ENCODE measurements around the gene LRRC75A. TPM values are rescaled to one million over a fixed set of nuclear protein-coding genes. Genes with fewer than 3 reads are reported as not detected.

The LRRC75A gene
- total and polyA plus RNA-seq, 2 of the 13 experiments (the other 11 are each of a cell fraction or from before 2014, with no cell fraction given) = 0.03 TPM; not detected in 1

DNA sequence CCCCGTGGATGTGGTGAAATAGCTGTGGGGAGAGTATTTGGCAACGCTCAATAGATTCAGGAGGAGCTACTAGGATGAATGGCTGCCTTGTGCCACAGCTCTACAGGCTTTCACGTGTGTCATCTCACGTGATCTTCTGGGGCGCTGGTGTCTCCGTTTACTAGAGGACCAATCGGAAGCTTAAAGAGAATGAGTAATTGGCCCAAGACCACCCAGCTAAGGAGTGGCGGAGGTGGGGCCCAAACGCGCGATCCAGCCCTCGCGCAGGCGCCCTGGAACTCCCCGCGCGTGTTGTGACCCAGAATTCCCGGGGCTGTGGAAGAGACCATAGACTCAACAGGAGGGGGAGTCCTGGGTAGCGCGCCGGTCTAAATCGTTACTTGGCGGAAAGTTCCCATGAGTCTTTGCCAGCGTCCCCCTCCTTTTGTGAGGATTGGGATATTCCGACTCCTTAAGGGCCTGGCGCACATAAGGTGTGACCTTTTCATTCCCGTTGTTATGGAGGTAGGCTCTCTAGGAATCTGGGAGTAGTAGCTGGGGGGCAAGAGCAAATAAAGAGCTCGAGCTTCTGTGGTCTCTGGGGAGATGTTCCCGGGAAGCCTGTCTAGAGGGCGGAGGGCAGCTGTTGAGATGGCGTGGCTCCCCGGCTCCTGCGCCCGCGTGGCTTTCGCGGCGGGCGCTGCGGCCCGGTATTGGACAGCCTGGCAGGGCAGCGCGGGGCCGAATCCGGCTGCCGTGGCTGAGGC lies 53.3 kb downstream of the LRRC75A start (continued):
- TF ChIP-seq, protein P1, sequence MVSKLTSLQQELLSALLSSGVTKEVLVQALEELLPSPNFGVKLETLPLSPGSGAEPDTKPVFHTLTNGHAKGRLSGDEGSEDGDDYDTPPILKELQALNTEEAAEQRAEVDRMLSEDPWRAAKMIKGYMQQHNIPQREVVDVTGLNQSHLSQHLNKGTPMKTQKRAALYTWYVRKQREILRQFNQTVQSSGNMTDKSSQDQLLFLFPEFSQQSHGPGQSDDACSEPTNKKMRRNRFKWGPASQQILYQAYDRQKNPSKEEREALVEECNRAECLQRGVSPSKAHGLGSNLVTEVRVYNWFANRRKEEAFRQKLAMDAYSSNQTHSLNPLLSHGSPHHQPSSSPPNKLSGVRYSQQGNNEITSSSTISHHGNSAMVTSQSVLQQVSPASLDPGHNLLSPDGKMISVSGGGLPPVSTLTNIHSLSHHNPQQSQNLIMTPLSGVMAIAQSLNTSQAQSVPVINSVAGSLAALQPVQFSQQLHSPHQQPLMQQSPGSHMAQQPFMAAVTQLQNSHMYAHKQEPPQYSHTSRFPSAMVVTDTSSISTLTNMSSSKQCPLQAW (CRISPR knock-in tag; IDR thresholded peaks at IDR 0.05) = 0 out of 2 replicates have a peak, but pooled peaks have one; percentile 34
- TF ChIP-seq NR2F6 (IDR thresholded peaks at IDR 0.05) (peak; percentile 85), NR2F6 (CRISPR knock-in tag; IDR thresholded peaks at IDR 0.05) (peak; percentile 77), SPEN (CRISPR knock-in tag; IDR thresholded peaks at IDR 0.05; ENCODE audit: low read depth) (peak; percentile 84), TOPORS (CRISPR knock-in tag; IDR thresholded peaks at IDR 0.05) (no peak), ZNF589 (CRISPR knock-in tag; conservative IDR thresholded peaks at IDR 0.05) (peak; percentile 54; the same call in 1 of the 2 replicates), ARID2 (CRISPR knock-in tag; IDR thresholded peaks at IDR 0.05; ENCODE audit: borderline replicate concordance) (no peak), ZNF44 (CRISPR knock-in tag; IDR thresholded peaks at IDR 0.05) (no peak), SUZ12 (IDR thresholded peaks at IDR 0.05; ENCODE audit: low read depth, low read length) (peak; percentile 38; the same call in 1 of the 2 replicates), ZNF607 (CRISPR knock-in tag; IDR thresholded peaks at IDR 0.05; ENCODE audit: borderline replicate concordance) (no peak), BRCA1 (CRISPR knock-in tag; IDR thresholded peaks at IDR 0.05) (0 out of 2 replicates have a peak, but pooled peaks have one; percentile 34), ZNF563 (CRISPR knock-in tag; IDR thresholded peaks at IDR 0.05) (peak; percentile 40; the same call in 1 of the 2 replicates), ZNF547 (CRISPR knock-in tag; IDR thresholded peaks at IDR 0.05) (no peak; the same call in 1 of the 2 replicates), ELF4 (CRISPR knock-in tag; IDR thresholded peaks at IDR 0.05; ENCODE audit: borderline replicate concordance) (no peak), RFX5 (IDR thresholded peaks at IDR 0.05; ENCODE audit: low read depth, low read length) (0 out of 2 replicates have a peak, but pooled peaks have one; percentile 49), ZNF652 (CRISPR knock-in tag; IDR thresholded peaks at IDR 0.05; ENCODE audit: borderline replicate concordance, low read depth) (peak; percentile 40; the same call in 1 of the 2 replicates), YEATS2 (CRISPR knock-in tag; IDR thresholded peaks at IDR 0.05; ENCODE audit: borderline replicate concordance) (peak; percentile 98), ARHGAP35 (CRISPR knock-in tag; IDR thresholded peaks at IDR 0.05; ENCODE audit: borderline replicate concordance) (no peak; the same call in 1 of the 2 replicates), ZNF335 (CRISPR knock-in tag; IDR thresholded peaks at IDR 0.05) (peak; percentile 68; the same call in 1 of the 2 replicates), ZFP90 (CRISPR knock-in tag; IDR thresholded peaks at IDR 0.05; ENCODE audit: borderline replicate concordance) (peak; percentile 71), ZNF556 (CRISPR knock-in tag; IDR thresholded peaks at IDR 0.05; ENCODE audit: borderline replicate concordance) (peak; percentile 64; the same call in 1 of the 2 replicates), ZNF121 (CRISPR knock-in tag; IDR thresholded peaks at IDR 0.05) (no peak)
- TF ChIP-seq, protein P2, sequence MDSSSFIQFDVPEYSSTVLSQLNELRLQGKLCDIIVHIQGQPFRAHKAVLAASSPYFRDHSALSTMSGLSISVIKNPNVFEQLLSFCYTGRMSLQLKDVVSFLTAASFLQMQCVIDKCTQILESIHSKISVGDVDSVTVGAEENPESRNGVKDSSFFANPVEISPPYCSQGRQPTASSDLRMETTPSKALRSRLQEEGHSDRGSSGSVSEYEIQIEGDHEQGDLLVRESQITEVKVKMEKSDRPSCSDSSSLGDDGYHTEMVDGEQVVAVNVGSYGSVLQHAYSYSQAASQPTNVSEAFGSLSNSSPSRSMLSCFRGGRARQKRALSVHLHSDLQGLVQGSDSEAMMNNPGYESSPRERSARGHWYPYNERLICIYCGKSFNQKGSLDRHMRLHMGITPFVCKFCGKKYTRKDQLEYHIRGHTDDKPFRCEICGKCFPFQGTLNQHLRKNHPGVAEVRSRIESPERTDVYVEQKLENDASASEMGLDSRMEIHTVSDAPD (CRISPR knock-in tag; IDR thresholded peaks at IDR 0.05) = no peak
- TF ChIP-seq, protein P3, sequence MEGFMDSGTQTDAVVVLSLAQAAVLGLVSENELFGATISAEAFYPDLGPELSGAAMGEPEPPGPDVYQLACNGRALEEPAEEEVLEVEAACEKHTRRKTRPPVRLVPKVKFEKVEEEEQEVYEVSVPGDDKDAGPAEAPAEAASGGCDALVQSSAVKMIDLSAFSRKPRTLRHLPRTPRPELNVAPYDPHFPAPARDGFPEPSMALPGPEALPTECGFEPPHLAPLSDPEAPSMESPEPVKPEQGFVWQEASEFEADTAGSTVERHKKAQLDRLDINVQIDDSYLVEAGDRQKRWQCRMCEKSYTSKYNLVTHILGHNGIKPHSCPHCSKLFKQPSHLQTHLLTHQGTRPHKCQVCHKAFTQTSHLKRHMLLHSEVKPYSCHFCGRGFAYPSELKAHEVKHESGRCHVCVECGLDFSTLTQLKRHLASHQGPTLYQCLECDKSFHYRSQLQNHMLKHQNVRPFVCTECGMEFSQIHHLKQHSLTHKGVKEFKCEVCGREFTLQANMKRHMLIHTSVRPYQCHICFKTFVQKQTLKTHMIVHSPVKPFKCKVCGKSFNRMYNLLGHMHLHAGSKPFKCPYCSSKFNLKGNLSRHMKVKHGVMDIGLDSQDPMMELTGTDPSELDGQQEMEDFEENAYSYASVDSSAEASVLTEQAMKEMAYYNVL (CRISPR knock-in tag; IDR thresholded peaks at IDR 0.05; ENCODE audit: borderline replicate concordance) = no peak
